Epidermal melanocyte (primary cell): ENCODE measurements around the gene SERF2.
"Not testable (repeated sequence)": the region's sequence is repeated elsewhere in the genome, so short reads cannot be mapped to it uniquely, and the experiment has no call there.

Experiments used
- DNase-seq: peaks from one replicate; pipeline ENCODE4 v3.0.0; 2011; ENCODE audit warnings: low spot score; ENCODE audit not compliant: insufficient read length

SERF2 gene

GRCh38 chr15:43829951-43830540 lies 37.9 kb downstream of the SERF2 start:
- DNase-seq = not testable (repeated sequence)

DNA sequence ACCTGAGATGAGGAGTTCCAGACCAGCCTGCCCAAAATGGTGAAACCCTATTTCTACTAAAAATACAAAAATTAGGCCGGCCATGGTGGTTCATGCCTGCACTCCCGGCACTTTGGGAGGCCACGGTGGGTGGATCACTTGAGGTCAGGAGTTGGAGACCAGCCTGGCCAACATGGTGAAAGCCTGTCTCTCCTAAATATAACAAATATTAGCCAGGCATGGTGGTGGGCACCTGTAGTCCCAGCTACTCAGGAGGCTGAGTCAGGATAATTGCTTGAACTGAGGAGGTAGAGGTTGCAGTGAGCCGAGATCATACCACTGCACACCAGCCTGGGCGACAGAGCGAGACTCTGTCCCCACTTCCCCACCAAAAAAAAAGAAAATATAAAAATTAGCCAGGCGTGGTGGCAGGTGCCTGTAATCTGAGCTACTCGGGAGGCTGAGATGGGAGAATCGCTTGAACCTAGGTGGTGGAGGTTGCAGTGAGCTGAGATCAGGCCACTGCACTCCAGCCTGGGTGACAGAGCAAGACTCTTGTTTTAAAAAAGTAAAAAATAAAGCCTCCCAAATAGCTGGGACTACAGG lies 38.7 kb downstream of the SERF2 start:
- not testable (repeated sequence) for DNase-seq

- not testable (repeated sequence) for DNase-seq
These were observed 39.5 kb downstream of the SERF2 start for GRCh38 chr15:43831519-43832052.

- not testable (repeated sequence) for DNase-seq
These were observed 40.4 kb downstream of the SERF2 start for GRCh38 chr15:43832485-43832884.

DNA sequence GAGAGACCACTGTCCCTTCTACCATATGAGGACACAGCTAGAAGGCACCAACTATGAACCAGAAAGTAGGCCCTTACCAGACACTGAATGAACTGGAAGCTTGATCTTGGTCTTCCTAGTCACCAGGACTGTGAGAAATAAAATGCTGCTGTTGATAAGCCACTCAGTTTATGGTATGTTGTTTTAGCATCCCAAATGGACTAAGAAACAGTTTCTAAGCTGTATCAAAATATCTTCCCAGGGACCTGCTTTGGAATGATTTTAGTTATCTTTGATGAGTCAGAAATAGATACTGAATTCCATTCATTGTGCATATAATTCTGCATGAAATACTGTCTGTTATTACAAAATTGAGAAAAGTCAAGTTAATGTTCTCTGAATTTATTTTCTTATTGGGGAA lies 53.3 kb downstream of the SERF2 start:
- DNase-seq = no peak
